Smooth muscle cell of the brain vasculature (primary cell): ENCODE measurements around the gene ADAMTS12.

Experiments
- DNase-seq: peaks from one replicate; pipeline ENCODE4 v3.0.0-alpha.2; 2012; ENCODE audit warnings: low read depth, low spot score

ADAMTS12 gene

DNA sequence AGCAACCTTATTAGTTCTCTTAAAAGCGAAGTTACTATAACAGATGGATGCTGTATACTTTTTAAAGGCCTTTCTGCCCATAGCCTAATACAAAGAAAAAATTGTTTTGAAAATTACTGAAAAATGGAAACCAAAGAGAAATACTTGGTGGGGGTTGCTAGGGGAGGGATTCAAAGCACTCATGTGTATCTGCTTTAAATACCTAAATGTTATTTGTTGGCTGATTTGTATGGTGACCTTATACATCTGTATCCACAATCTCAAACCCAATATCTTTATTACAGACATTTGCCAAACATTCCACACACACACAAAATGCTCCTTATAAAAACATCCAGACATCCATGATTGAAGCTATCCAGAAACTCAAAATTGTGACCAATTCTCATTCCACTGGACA lies 172.0 kb downstream of the ADAMTS12 start:
- DNase-seq, result no peak

DNA sequence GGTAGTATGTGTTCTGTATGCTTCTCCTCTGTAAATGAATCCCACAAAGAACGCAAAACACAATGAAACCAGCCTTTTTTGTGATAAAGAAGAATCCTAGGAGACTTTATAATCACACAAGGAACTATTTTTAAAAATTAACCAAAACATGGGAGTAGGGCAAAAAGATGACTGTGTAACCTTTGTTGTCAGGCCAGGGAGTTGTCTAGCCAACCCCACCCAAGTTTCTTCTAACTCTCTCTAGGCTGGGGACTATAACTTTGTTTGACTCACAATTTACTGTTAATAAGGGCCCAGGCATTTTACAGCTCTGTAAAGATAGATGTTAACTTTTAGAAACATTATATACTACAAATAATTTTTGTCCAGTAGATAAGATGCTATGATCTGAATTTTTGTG lies 176.1 kb downstream of the ADAMTS12 start:
- DNase-seq, result no peak

DNA sequence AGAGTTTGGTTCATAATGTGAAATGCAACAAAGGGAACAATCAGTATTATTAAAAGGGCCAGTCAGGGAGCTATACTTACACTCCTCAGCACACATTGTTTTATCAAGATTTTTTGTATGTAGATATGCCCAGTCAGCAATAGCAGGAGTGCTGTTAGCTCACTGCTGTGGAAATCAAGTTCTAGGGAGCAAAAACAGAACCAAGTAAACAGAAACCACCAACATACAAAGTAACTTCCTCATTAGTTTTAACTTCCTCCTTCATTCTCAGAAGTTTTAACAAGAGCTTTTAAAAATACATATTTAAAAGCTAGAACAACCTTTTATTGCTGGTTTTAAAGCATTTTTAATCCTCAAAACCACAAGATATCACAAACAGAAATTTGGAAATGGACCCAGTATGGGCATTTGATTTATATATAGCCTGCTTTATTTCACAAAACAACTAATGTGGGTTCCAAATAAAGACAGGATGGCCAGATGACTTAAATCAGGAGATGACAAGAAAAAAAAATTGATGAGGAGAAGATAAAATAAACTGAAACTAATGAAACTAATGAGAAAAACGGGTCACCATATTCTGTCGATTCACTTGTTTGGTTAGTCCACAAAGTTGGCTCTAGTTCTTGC lies 178.5 kb downstream of the ADAMTS12 start:
- no peak for DNase-seq

DNA sequence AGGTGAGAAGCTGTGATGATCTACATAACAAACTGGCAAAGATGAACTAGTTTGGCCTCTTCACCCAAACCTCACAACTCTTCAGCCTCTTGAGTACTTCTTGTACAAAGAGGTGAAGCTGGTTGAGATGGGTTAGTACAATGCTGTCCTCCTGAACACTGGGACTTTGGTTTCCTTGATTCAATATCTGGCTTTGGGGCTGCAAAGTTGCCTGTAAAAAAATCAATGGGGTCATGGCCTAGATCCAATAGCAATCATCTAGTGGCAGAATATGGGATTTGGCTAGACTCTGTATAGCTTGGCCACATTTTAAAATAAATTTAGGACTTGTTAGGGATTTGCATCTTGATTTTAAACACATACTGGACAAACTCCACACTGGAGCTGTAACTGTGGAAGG lies 179.1 kb downstream of the ADAMTS12 start:
- DNase-seq, result no peak

DNA sequence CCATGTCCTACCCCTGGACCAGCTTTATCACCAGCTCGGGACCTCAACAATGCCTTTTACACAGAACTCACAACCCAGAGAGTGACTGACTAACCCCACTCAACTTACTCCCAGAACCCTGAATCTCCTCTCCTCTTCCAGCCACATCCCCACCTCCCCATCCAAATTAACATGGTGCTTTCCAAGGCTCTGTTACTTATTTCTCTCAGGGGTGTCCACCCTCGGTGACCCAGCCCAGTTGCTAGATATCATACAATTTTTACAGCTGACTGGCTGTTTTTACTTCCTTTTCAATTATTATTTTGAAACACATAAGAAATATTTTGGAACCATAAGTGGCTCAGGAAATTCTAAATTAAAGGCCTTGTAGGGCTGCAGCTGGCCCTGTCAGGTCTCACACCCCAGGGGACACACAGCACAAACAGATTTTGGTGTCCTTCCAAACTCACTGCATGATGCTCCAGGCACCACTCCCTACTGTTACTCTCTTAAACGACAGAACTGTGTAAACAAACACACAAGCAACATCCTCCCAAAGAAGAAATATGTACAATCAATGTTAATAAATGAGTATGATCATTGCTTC lies 180.6 kb downstream of the ADAMTS12 start:
- peak; percentile 56 for DNase-seq

DNA sequence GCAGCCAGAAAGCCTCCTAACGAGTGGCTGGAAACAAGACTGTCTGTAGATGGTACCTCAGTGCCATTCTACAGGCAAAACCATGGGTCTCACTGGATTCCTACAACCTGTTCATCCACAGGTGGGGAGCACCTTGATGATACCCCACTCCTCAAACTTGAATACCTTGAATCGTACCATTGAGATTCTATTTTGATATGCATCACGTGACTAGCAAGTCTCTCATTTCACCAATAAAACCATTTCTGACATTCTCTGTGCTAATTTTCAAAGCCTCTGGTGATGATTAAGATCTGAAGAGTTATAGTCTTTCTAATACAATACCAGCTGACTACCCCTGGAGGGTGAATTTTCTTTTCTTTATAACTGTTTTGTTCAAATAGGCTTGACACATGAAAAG lies 188.9 kb downstream of the ADAMTS12 start:
- DNase-seq, result no peak

DNA sequence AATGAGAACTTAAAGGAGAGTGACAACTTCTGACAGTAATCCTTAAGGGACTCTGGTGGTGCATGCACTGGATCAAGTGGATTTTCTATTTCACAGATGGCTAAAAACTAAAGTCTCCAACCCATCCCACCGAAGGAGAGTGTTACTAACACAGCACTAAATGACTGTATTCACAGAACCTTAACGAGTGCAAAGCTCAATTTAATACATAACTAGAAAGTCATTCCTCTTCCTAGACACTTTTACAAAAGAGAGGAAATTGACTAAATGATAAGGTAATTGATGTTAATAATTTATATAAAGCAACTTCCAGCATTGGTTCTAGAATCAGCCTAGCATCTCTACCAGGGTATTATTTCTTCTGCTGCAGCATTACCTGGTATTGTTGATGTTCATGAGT lies 189.8 kb downstream of the ADAMTS12 start:
- DNase-seq, result no peak

DNA sequence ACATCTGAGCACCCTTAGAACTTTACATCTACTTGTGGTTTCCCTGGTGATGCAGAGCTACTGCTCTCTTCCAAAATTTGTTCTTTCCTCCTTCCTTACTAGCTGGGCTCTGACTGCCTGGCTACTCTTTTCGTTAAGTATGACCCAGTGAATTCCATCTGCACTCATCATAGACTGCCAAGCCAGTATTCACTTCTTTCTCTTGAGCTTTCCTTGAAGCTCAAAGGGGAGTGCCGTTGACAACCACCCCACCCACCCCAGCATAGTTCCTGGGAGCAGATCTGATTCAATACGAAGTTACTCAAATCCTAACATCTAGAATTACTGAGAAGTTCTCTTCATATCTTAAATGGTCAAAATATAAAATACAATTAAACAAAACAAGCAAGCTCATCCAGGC lies 190.5 kb downstream of the ADAMTS12 start:
- DNase-seq, result no peak

DNA sequence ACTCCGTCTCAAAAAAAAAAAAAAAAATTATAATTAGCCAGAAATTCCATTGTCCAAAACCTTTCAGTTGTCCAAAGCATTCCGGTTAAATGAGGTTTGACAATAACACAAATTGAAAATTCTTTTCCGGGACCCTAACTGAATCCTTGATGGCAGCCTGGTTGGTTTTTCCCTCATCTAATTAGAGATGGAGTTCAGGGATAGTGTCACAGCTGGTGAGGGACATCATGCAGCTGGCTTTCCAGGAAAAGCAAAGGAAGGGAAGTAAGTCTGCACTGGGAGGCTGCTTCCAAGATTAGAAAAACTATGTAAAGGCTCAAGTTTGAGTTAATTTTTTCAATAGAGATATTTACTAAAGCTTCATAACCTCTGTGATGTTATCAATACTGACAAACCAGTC lies 195.4 kb downstream of the ADAMTS12 start:
- DNase-seq, result no peak

DNA sequence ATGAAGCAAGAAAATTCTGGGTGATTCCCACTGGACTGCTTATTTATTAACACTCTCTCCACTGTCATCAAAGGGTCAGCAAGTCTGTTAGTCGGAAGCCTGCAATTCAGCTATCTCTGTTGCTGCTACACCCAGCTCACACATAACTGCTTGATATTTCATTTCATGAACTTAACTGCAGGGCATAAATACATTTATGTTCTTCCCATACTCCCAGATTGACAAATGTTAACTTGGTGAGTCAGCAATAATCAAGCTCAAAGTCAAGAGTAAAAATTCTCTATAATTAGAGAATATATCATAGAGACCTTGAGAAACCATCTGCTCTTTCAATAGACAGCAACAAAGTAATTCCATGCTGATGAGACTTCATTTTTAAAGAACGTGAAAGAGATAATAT lies 198.8 kb downstream of the ADAMTS12 start:
- no peak for DNase-seq

DNA sequence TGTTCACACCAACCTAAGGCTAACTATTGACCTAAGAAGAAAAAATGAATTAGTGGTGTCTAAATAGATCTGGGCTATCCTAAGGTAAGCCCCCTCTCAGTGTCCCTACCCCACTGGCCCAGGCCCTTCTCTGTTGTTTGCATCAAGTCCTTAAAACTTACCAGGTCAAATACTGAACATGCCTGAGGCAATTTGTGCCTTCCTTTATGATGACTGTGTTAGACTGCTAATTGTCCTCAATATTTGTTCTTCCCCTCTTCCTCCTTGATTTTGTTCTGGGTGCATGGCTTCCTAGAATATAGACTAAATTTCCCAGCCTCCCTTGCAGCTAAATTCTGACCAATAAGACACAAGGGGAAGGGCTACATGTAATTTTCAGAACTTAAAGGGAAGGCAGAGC lies 199.9 kb downstream of the ADAMTS12 start:
- no peak for DNase-seq

DNA sequence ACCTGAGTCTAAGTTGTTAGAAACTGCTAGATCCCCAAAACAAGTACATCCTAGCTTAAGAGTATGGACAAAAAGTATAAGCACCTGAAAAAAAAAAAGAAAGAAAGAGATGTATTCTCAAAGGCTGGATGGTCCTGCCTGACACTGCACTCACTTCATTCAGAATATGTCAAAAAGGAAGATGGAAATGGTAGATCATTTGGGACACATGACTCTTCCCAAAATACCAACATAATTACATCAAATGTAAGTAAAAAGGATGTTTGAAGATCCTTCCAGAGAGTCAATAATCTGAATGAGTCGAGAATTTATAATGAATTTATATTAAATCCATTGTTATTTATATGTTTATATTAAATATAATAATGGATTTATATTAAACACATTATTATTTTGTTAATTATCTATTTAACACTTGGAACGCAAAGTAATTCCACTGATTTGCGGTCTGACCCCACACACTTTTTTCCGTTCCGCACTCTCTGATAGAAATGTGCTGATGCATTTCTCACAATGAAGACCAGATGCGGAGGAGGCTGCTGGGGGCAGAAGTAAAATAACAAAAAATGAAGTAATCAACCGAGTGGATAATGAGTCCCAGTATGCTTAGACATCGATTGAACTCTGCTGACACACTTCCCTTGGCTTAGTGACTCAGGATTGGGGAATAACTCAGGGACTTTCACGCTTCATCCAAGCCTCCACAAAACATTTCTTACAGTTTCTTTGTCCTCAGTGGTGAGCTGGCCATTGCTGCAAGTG lies 201.2 kb downstream of the ADAMTS12 start:
- peak; percentile 49 for DNase-seq

DNA sequence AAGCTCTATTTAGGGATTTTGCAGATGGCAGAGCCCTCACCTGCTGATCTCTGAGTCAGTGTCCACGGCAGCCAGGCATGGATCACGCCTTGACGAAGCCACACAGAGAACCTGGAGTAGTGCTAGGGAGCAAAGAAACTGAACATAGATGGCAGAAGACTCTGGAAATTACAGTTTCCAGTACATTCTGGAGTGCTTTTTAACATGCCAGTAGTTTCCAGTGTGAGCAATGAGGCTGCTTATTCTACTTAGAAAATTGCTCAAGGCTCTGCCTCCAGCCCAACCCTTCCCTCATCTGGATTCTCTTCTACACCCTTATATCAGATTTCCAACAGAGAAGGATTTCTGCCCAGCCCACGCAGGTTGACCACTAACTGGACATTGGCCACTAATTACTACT lies 203.3 kb downstream of the ADAMTS12 start:
- DNase-seq, result no peak

DNA sequence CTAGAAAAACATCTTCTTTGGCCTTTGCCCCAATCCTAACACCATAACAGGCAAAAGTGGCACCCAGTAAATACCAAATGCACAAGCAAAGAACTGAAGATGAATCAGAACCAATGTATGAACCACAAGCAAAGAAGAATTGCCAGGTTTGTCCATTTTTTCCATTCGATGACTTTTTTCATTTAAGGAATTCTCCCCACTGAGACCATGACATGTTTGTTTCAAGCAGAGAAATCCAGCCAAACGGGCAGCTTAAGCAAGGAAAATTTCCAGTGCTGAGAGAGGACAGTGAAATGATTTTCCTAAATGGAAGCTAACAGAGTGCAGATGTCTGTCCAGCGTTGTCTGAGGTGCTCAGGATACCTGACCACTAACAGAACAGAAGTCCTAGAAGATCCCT lies 203.7 kb downstream of the ADAMTS12 start:
- DNase-seq, result no peak

DNA sequence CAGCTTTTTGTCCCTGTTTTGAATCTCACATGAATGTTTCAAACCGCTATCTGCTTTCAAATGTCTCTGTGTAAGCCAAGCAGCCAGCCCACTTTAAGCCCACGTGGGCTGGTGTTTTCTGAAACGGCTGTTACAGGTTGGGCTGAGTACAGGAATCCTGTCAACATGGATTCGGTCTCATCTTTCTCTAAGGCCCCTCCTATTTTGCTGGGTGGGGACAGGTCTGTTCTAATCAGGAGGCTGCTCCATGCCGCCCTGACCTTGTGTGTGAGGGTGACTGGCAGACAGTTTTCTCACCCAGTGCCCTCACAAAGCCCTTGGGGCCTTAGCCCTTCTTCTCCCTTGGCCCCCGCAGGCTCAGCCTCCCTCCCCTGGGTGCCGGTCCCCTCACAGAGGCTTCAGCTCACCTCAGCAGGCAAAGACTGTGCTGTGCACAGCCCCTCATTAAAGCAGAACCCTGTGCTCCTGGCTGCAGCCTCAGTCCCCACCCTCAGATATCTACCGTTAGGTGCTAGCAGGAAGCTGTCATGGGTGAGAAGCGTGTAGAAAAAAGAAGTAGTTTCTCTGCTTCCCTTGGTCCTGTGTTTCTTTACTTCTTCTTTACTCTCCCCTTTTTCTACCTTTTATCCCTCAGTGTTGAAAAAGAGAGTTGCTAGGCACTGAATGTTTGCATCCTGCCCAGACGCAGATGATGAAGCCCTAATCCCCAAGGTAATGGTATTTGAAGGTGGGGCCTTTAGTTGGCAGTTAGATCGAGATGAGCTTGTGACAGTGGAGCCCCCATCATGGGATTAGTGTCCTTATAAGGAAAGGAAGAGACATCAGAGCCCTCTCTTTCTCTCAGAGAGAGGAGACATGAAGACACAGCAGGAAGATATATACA lies 205.7 kb downstream of the ADAMTS12 start:
- DNase-seq, result no peak

DNA sequence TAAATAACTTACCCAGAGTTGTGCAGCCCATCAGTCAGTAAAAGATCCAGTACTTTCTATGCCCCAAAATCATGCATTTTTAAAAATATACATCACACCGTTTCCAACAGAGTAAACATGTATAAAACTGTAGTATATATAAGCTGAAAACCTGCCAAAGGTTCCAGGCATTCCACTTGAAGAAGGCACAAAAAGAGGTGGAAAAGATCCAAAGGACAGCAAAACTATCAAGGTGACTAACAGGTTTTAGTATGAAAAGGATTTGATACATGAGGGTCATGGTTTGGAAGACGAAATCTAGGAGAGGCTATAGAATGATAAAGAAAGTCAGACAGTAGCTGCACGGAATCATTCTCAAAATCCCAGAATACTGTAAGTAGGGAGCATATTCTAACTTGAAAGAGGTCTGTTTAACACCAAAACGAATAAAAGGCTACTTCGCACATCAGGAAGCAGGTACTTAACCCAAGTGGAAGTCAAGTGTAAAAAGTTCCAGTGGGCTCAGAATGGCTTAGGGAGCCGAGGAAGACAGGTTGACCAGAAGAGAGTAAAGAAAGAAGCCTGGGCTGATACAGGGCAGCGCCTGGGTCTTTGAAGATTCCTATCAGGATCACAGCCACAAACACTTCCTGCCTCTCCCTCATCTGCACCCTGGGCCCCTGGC lies 207.2 kb downstream of the ADAMTS12 start:
- no peak for DNase-seq

DNA sequence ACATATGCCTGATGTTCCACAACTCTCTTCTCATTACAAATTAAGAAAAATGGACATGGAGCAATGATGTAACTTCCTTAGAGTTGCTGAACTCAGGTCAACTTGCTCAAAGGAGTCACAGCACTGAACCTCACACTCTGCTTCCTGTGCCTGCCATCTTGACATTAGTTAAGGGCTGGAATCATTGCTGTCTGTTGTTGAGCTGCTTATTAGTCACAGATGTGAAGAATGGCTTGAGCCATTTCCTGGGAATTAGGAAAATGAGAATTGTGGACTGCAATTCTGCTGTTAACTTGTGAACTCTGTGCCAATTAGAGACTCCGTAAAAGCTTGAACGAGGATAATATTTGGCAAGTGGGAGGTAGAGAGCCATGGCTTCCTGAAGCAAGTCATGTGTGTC lies 212.0 kb downstream of the ADAMTS12 start:
- no peak for DNase-seq

DNA sequence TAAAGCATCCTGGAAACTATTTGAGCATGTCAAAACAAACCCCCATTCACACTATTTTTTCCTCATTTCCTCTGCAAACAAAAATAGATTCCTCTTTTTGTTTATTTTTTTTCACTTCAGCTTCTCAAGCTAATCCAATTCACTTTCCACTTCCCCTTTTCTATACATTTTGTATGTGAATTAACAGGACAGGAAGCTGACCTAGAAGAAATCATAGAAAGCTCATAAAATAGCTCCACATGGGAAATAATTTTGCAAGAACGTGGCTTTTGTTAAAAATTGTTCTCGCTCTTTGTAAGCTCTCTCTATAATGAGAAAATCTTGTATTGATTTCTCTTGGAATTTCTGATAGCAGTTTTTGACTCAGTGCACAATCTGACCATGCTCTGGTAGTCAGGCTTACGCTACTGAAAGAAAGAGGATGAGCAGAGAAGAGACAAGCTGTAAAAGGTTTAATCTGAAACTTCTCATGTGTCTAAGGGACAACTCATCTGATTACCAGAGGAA lies 215.8 kb downstream of the ADAMTS12 start:
- DNase-seq, result no peak

DNA sequence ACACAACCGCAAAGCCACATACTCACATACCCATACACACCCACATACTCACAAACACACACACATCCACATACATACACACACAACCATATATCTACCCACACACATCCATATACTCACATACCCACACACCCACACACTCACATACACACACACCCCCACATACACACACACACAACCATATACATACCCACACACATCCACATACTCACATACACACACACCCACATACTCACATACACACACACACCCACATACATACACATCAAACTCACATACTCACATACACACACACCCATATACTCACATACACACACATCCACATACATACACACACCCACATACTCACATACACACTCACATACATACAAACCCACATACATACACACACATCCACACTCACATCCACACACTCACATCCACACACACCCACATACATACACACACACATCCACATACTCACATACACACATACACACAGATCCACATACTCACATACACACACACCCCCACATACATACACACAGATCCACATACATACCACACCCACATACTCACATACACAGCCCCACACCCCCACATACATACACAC lies 220.0 kb downstream of the ADAMTS12 start:
- DNase-seq, result no peak

DNA sequence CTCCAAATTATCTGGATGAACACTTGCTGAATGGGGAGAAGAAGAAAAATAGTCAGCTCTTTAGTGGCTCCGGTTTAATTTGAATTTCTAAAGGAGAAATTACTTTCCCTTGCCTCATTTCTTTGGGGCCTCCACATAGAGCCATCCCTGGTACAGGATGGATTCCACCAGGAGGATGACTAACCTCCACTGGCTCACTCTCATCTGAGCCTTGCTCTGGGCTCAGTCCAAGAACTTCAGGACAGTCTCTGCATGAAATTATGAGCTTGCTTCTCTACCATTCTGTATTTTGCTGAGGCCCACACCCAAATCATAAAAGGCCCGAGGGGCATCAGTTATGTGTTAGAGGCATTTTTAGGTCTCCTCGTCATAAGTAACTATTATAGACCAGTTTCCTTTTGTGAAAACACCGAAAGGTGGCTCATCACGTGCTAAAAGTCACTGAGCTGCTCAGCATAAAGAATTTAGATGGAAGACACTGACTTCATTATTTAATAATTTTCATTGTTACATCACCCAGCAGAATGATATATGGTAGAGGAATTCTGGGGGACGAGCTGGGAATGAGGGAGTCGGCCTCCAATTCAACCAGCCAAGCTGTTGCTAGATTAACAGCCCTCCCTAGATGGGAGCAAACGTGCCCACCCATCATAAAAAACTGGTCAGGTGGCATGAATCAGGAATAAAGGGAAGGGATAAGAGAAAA lies 228.9 kb downstream of the ADAMTS12 start:
- DNase-seq, result no peak
